Tibial nerve (tissue), 4 donors: Measurements from ENCODE around the gene MRPL20. TPM values are rescaled to one million over a fixed set of nuclear protein-coding genes. Genes with fewer than 3 reads are reported as not detected.

Experiments used
- DNase-seq, 2 donors: peaks; one replicate each; pipeline ENCODE4 v3.0.0-alpha.2; 2019; ENCODE audit warnings: low spot score in 2 of 2
- H3K27ac ChIP-seq, 4 donors: fragments of 200-600 bp; sonication (generic) in 3 of 4; one replicate each; pipeline ENCODE4 v1.5.1; 2017 to 2019; ENCODE audit warnings: mild to moderate bottlenecking in 1 of 4
- H3K27me3 ChIP-seq, 2 donors: fragments of 200-600 bp; sonication (generic) in 1 of 2; one replicate each; pipeline versions ENCODE4 v1.5.1 to v1.6.0; 2017 to 2019
- H3K36me3 ChIP-seq, 3 donors: fragments of 200-600 bp; sonication (generic); one replicate each; pipeline ENCODE4 v1.5.1; 2018 to 2019
- H3K4me1 ChIP-seq, 4 donors: fragments of 200-600 bp; sonication (generic) in 3 of 4; one replicate each; pipeline ENCODE4 v1.5.1; 2017 to 2019
- H3K4me3 ChIP-seq, 4 donors: fragments of 200-600 bp; sonication (generic) in 3 of 4; one replicate each; pipeline ENCODE4 v1.5.1; 2017 to 2019; ENCODE audit warnings: mild to moderate bottlenecking in 1 of 4, moderate library complexity in 1 of 4
- H3K9me3 ChIP-seq, 4 donors: fragments of 200-600 bp; sonication (generic) in 3 of 4; one replicate each; pipeline ENCODE4 v1.5.1; 2017 to 2019
- EP300 ChIP-seq, 2 donors: sonication (generic); formaldehyde crosslinking; IDR thresholded peaks; one replicate each; pipeline ENCODE4 v1.6.1; 2017; ENCODE audit warnings: antibody characterized with exemption in 2 of 2, mild to moderate bottlenecking in 1 of 2
- POLR2A ChIP-seq, 2 donors: fragments of 450-650 bp; IDR thresholded peaks; one replicate each; pipeline ENCODE4 v1.6.1; 2017; ENCODE audit warnings: antibody characterized with exemption in 2 of 2, mild to moderate bottlenecking in 2 of 2, moderate library complexity in 2 of 2
- WGBS, 2 donors: methylation state at CpG; one replicate each; pipeline ENCODE4 v1.1.5; 2018; 5-methylcytosine and 5-hydroxymethylcytosine counted together
- total RNA-seq, 4 donors: library from RNA; depleted of rRNA; stranded (reverse); fragments of >200 nt; gene quantifications; one replicate each; pipeline ENCODE4 v1.1.0, GENCODE V29; 2016
- TF ChIP-seq, protein P1 (sequence below), 5 experiments: fragments of 200-600 bp in 3 of 5; fragments of 450-650 bp in 2 of 5; sonication (generic) in 3 of 5; IDR thresholded peaks; one replicate each; pipeline ENCODE4 v1.5.1; 2016 to 2019; ENCODE audit warnings: antibody characterized with exemption in 5 of 5, mild to moderate bottlenecking in 3 of 5, moderate library complexity in 2 of 5

Gene MRPL20
- total RNA-seq, 4 donors from 2014 or later = 84.9 to 165 (median 139) TPM

DNA sequence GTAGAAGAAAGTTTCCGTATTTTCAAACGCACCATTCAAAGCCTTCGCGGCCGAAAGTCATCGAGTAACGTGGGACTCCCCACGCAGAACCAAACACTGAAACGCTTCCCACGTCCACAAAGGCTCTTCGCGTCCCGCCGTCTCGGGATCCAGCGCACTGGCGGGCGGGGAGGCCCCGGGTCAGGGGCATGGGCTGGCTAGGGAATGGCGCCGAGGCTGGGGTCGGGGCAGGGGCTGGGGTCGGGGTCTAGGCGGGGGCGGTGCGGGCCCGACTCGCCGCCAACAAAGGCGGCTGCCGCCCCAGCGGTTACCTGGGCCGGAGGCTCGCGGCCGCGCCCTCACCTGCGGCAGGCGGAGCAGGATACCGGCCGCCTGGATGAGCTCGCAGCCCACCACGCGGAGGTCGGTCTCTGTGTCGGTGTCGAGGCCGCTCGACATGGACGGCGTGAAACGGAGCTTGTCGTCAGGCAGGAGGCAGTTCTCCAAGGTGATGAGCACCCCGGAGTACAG is 8.4 kb downstream of the MRPL20 start:
- Histone ChIP-seq H3K4me3 (peak overlapping the region; percentile 79 to 98 (median 94)), H3K9me3 (no peaks in the 10 kb centered on the region), H3K27ac (peak overlapping the region; percentile 22 to 93 (median 86)), H3K4me1 (peaks cover 0 to 56% (median 18%) of the 10 kb centered on the region in 4 donors), H3K36me3 (peaks cover 0 to 81% (median 24%) of the 10 kb centered on the region in 3 donors), H3K27me3 (no peaks in the 10 kb centered on the region)
- no peak for DNase-seq
- 0% methylated on average over 16 to 20 of the region's 54 CpGs for WGBS, 2 donors
- TF ChIP-seq POLR2A (IDR thresholded peaks at IDR 0.05) (no peak), EP300 (IDR thresholded peaks at IDR 0.05) (no peak)
- TF ChIP-seq, protein P1, sequence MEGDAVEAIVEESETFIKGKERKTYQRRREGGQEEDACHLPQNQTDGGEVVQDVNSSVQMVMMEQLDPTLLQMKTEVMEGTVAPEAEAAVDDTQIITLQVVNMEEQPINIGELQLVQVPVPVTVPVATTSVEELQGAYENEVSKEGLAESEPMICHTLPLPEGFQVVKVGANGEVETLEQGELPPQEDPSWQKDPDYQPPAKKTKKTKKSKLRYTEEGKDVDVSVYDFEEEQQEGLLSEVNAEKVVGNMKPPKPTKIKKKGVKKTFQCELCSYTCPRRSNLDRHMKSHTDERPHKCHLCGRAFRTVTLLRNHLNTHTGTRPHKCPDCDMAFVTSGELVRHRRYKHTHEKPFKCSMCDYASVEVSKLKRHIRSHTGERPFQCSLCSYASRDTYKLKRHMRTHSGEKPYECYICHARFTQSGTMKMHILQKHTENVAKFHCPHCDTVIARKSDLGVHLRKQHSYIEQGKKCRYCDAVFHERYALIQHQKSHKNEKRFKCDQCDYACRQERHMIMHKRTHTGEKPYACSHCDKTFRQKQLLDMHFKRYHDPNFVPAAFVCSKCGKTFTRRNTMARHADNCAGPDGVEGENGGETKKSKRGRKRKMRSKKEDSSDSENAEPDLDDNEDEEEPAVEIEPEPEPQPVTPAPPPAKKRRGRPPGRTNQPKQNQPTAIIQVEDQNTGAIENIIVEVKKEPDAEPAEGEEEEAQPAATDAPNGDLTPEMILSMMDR (IDR thresholded peaks at IDR 0.05) = no peak

DNA sequence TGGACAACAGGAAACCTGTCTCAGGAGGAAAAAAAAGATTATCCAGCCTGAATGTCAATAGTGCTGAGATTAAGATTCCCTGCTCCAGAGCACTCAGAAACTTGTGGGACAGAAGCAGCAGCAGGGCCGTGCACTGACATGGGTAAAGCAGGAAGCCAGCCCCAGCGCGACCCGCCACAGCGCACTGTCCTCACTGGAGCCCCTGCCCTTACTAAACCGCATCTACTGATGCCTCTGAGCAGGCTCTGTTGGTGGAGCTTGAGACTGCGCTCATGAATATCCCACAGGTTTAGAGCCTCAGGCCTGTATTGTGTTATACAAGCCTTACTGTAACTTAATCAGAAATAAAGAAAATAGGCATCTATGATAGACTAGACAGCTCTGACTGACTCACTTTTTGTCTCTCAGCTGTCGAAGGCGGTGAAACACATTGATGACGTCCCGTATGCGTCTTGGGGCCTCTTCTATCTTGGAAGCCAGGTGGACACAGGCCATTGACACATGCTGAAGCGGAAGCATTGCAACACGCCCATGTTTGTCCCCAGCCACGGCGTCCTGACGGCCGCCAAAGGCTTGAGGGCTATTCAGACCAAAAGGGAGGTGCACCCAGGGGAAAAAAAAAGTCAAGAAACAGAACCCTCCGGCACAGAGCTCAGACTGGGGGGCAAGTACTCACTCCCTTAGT is 9.1 kb downstream of the MRPL20 start:
- Histone ChIP-seq H3K27ac (peak overlapping the region in 2 of 4 donors; percentile 89 to 93), H3K9me3 (no peaks in the 10 kb centered on the region), H3K36me3 (peaks cover 0 to 81% (median 30%) of the 10 kb centered on the region in 3 donors), H3K4me3 (peak overlapping the region; percentile 79 to 98 (median 94)), H3K4me1 (peaks cover 0 to 50% (median 18%) of the 10 kb centered on the region in 4 donors), H3K27me3 (no peaks in the 10 kb centered on the region)
- DNase-seq = no peak
- no peak for TF ChIP-seq POLR2A (IDR thresholded peaks at IDR 0.05)
- TF ChIP-seq EP300 (IDR thresholded peaks at IDR 0.05) = no peak
- TF ChIP-seq, protein P1 (IDR thresholded peaks at IDR 0.05) = no peak
- 50 to 53% methylated on average over 18 to 19 of the region's 19 CpGs for WGBS, 2 donors

DNA sequence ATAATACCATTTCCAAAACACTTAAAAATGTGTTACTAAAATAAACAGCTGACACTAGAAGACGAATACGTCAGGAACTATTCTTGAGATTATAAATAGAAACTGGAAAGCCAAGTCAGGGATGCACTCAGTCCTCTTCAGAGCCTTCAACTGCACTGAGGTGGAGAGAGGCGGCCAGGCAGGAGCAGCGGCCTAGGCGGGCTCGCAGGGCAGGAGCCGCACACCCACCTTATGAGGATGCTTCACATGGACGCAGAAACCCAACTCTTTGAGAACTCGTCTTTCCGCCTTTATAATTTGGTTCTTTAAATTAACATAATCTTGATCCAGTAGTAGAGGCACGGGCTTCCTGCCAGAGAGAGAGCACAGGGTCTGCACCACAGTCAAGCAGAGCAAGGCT is 11.9 kb downstream of the MRPL20 start:
- no peak for DNase-seq
- no peaks in the 10 kb centered on the region for H3K27me3 ChIP-seq
- H3K9me3 ChIP-seq = no peaks in the 10 kb centered on the region
- no peak overlapping the region for H3K27ac ChIP-seq
- 85 to 87% methylated on average over 11 of the region's 11 CpGs for WGBS, 2 donors
- no peak overlapping the region for H3K4me3 ChIP-seq
- TF ChIP-seq POLR2A (IDR thresholded peaks at IDR 0.05) = no peak
- TF ChIP-seq, protein P1 (IDR thresholded peaks at IDR 0.05) = no peak
- TF ChIP-seq EP300 (IDR thresholded peaks at IDR 0.05) = no peak
- H3K4me1 ChIP-seq = peaks cover 0 to 28% (median 12%) of the 10 kb centered on the region in 4 donors
- H3K36me3 ChIP-seq = peaks cover 2 to 82% (median 43%) of the 10 kb centered on the region in 3 donors

DNA sequence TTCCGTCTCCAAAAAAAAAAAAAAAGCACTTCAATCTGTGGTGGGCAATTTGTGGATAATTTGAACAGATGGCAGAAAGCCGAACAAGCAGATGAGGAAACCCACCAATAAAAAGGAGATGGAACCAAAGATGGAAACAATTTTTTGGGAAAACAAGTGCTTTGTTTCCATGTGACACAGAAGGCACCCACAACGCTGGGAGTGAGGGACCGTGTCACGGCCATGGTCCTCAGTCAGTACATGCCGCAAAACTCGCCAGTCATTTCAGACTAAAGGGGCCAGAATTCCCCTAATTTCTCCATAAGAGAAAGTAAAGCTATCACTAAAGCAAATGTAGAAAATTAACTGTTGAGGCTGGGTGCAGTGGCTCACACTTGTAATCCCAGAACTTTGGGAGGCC is 13.0 kb downstream of the MRPL20 start:
- H3K4me1 ChIP-seq = peaks cover 0 to 21% (median 8%) of the 10 kb centered on the region in 4 donors
- H3K9me3 ChIP-seq = no peaks in the 10 kb centered on the region
- no peak overlapping the region for H3K27ac ChIP-seq
- DNase-seq = no peak
- no peaks in the 10 kb centered on the region for H3K27me3 ChIP-seq
- TF ChIP-seq EP300 (IDR thresholded peaks at IDR 0.05) (no peak), POLR2A (IDR thresholded peaks at IDR 0.05) (no peak)
- TF ChIP-seq, protein P1 (IDR thresholded peaks at IDR 0.05) = no peak
- no peak overlapping the region for H3K4me3 ChIP-seq
- H3K36me3 ChIP-seq = peaks cover 4 to 92% (median 54%) of the 10 kb centered on the region in 3 donors
- 92 to 94% methylated on average over 7 of the region's 7 CpGs for WGBS, 2 donors

DNA sequence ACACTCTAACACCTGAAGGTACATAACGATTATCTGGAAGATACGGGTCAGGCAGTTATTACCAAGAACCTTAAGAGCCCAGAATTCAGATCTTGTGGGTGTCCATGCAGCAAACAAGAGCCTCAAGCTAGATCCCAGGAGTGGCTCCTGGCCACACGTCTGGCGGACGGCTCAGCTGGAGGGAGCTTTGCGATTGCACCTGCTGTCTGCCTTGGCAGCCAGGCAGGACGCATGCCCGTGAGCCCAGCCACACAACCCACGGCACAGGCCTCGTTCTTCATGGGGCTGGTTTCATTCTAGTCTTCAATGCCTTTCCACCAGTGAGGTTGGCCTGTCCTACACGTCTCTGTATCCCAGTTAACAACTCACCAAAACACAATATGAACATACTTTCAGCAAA is 13.7 kb downstream of the MRPL20 start:
- Histone ChIP-seq H3K27ac (no peak overlapping the region), H3K27me3 (no peaks in the 10 kb centered on the region), H3K9me3 (no peaks in the 10 kb centered on the region), H3K36me3 (peaks cover 4 to 99% (median 59%) of the 10 kb centered on the region in 3 donors), H3K4me3 (no peak overlapping the region), H3K4me1 (peaks cover 0 to 20% (median 8%) of the 10 kb centered on the region in 4 donors)
- WGBS, 2 donors = 89 to 90% methylated on average over 9 to 10 of the region's 11 CpGs
- no peak for DNase-seq
- TF ChIP-seq, protein P1 (IDR thresholded peaks at IDR 0.05) = no peak
- TF ChIP-seq POLR2A (IDR thresholded peaks at IDR 0.05) (no peak), EP300 (IDR thresholded peaks at IDR 0.05) (no peak)
